ENCODE results near the gene TBC1D5. TPM values are rescaled to one million over a fixed set of nuclear protein-coding genes. Genes with fewer than 3 reads are reported as not detected.
A peak's percentile ranks its signal among the peaks of the same experiment; 100 is the strongest.
"Not testable (repeated sequence)": the region's sequence is repeated elsewhere in the genome, so short reads cannot be mapped to it uniquely, and the experiment has no call there.

Gene TBC1D5
- total RNA-seq, 1 experiment from 2014 or later: 36.4 TPM

DNA sequence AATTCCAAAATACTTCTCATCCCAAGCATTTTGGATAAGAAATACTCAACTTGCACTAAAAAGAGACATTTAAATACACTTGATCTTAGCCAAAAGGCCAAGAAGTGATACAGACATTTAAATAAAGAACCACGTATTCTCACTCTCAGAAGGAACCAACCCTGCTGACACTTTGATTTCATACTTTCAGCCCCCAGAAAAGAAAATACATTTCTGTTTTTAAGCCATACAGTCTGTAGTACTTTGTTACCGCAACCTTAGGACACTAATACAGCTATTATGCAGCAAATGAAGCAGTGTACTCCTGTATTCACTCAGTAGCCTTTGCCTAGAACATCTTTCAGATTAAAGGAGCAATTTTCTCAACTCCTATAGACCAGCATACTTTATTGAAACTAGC, 86.7 kb downstream of the TBC1D5 start:
- Mint-ChIP-seq H3K4me1 (ENCODE audit: low read depth, unreplicated experiment) (no peaks in the 10 kb centered on the region), H3K36me3 (ENCODE audit: insufficient read depth, unreplicated experiment) (no peaks in the 10 kb centered on the region), H3K4me3 (ENCODE audit: unreplicated experiment) (no peak overlapping the region), H3K27ac (ENCODE audit: unreplicated experiment) (no peak overlapping the region), H3K9me3 (ENCODE audit: unreplicated experiment) (no peaks in the 10 kb centered on the region), H3K27me3 (ENCODE audit: insufficient read depth, unreplicated experiment) (no peaks in the 10 kb centered on the region)
- no TSS peak for BruUV-seq (replicated peaks)
- DNase-seq: no peak
- Histone ChIP-seq H3K27me3 (replicated peaks; ENCODE audit: control insufficient read depth, insufficient read depth, low read length) (no peaks in the 10 kb centered on the region), H3K36me3 (ENCODE audit: control insufficient read depth, insufficient read depth, low read length) (no peaks in the 10 kb centered on the region), H3K9me3 (no peaks in the 10 kb centered on the region), H3K4me3 (ENCODE audit: low read depth, low read length) (no peak overlapping the region), H3K4me1 (no peaks in the 10 kb centered on the region)
- intact Hi-C loops (cut with micrococcal nuclease; ENCODE audit: unreplicated experiment): no loop called here
- ChIA-PET CTCF (no interaction called here), POLR2A (no interaction called here)
- TF ChIP-seq, protein P1, sequence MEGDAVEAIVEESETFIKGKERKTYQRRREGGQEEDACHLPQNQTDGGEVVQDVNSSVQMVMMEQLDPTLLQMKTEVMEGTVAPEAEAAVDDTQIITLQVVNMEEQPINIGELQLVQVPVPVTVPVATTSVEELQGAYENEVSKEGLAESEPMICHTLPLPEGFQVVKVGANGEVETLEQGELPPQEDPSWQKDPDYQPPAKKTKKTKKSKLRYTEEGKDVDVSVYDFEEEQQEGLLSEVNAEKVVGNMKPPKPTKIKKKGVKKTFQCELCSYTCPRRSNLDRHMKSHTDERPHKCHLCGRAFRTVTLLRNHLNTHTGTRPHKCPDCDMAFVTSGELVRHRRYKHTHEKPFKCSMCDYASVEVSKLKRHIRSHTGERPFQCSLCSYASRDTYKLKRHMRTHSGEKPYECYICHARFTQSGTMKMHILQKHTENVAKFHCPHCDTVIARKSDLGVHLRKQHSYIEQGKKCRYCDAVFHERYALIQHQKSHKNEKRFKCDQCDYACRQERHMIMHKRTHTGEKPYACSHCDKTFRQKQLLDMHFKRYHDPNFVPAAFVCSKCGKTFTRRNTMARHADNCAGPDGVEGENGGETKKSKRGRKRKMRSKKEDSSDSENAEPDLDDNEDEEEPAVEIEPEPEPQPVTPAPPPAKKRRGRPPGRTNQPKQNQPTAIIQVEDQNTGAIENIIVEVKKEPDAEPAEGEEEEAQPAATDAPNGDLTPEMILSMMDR (IDR thresholded peaks at IDR 0.05; ENCODE audit: insufficient read depth in 1 of 2, low read depth in 1 of 2, low read length in 1 of 2, severe bottlenecking in 1 of 2, unreplicated experiment in 1 of 2): no peak

DNA sequence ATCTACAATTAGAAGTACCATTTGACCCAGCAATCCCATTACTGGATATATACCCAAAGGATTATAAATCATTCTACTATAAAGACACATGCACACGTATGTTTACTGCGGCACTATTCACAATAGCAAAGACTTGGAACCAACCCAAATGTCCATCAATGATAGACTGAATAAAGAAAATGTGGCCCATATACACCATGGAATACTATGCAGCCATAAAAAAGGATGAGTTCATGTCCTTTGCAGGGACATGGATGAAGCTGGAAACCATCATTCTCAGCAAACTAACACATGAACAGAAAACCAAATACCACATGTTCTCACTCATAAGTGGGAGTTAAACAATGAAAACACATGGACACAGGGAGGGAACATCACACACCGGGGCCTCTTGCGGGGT, 92.7 kb downstream of the TBC1D5 start:
- H3K9me3 Mint-ChIP-seq (ENCODE audit: unreplicated experiment); DNase-seq; BruUV-seq (replicated peaks); H3K36me3 ChIP-seq (ENCODE audit: control insufficient read depth, insufficient read depth, low read length); H3K4me3 ChIP-seq (ENCODE audit: low read depth, low read length); H3K27ac Mint-ChIP-seq (ENCODE audit: unreplicated experiment); H3K27me3 Mint-ChIP-seq (ENCODE audit: insufficient read depth, unreplicated experiment); H3K4me3 Mint-ChIP-seq (ENCODE audit: unreplicated experiment); POLR2A ChIA-PET; H3K4me1 ChIP-seq; H3K4me1 Mint-ChIP-seq (ENCODE audit: low read depth, unreplicated experiment); H3K27me3 ChIP-seq (replicated peaks; ENCODE audit: control insufficient read depth, insufficient read depth, low read length); H3K36me3 Mint-ChIP-seq (ENCODE audit: insufficient read depth, unreplicated experiment); CTCF ChIA-PET; H3K9me3 ChIP-seq: not testable (repeated sequence)
- intact Hi-C loops (cut with micrococcal nuclease; ENCODE audit: unreplicated experiment): loop anchor here (5.0 kb wide), 1 partner anchor 93 kb away; the partner anchor contains the start of gene TBC1D5

DNA sequence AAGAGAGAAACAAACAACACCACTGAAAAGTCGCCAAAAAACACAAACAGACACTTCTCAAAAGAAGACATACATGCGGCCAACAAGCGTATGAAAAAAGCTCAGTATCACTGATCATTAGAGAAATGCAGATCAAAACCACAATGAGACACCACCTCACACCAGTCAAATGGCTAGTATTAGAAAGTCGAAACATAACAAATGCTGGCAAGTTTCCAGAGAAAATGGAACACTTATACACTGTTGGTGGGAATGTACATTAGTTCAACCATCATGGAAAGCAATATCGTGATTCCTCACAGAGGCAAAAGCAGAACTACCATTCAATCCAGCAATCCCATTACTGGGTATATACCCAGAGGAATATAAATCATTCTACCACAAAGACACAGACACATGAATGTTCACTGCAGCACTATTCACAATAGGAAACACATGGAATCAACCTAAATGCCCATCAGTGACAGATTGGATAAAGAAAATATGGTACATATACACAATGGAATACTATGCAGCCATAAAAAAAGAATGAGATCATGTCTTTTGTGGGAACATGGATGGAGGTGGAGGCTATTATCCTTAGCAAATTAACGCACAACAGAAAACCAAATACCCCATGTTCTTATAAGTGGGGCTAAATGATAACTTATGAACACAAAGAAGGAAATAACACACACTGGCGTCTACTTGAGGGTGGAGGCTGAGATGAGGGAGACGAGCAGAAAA, 93.6 kb downstream of the TBC1D5 start:
- BruUV-seq (replicated peaks); H3K4me3 ChIP-seq (ENCODE audit: low read depth, low read length); H3K36me3 ChIP-seq (ENCODE audit: control insufficient read depth, insufficient read depth, low read length); H3K9me3 Mint-ChIP-seq (ENCODE audit: unreplicated experiment); H3K27ac Mint-ChIP-seq (ENCODE audit: unreplicated experiment); H3K27me3 Mint-ChIP-seq (ENCODE audit: insufficient read depth, unreplicated experiment); POLR2A ChIA-PET; H3K4me3 Mint-ChIP-seq (ENCODE audit: unreplicated experiment); H3K36me3 Mint-ChIP-seq (ENCODE audit: insufficient read depth, unreplicated experiment); CTCF ChIA-PET; DNase-seq; H3K9me3 ChIP-seq; H3K27me3 ChIP-seq (replicated peaks; ENCODE audit: control insufficient read depth, insufficient read depth, low read length); H3K4me1 ChIP-seq; H3K4me1 Mint-ChIP-seq (ENCODE audit: low read depth, unreplicated experiment): not testable (repeated sequence)
- intact Hi-C loops (cut with micrococcal nuclease; ENCODE audit: unreplicated experiment): loop anchor here (5.0 kb wide), 1 partner anchor 94 kb away; the partner anchor contains the start of gene TBC1D5

DNA sequence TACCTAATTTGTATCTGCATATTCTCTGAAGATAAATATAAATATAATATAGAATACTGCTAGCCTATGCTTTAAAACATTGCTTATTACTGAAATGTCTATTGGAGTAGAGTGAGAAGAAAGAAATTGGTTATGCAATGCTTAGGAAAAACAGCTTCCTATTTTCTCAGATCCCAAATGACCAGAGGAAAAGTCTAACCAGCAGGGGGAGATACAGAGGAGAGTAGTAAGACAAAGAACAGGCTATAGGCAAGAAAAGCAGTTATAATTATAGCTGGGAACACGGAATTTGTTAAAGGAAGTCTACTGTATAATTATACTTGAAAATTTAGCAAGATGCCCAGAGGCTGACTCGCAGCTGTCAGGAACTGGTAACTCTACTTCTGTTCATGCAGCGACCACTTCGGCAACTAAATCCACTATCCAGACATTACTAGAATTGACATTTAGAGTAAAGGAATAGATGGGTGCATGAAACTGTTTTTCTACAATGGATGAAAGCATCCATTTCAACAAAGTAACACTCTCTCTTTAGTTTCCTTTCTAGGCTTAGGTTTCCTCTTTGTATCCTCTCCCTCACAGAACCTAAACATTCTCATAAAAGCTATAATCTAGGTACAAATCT, 97.2 kb downstream of the TBC1D5 start:
- H3K27me3 ChIP-seq (replicated peaks; ENCODE audit: control insufficient read depth, insufficient read depth, low read length): no peaks in the 10 kb centered on the region
- H3K36me3 ChIP-seq (ENCODE audit: control insufficient read depth, insufficient read depth, low read length): no peaks in the 10 kb centered on the region
- Mint-ChIP-seq H3K4me1 (ENCODE audit: low read depth, unreplicated experiment) (no peaks in the 10 kb centered on the region), H3K36me3 (ENCODE audit: insufficient read depth, unreplicated experiment) (no peaks in the 10 kb centered on the region), H3K4me3 (ENCODE audit: unreplicated experiment) (no peak overlapping the region), H3K9me3 (ENCODE audit: unreplicated experiment) (peaks cover 8% of the 10 kb centered on the region), H3K27me3 (ENCODE audit: insufficient read depth, unreplicated experiment) (no peaks in the 10 kb centered on the region), H3K27ac (ENCODE audit: unreplicated experiment) (no peak overlapping the region)
- no peaks in the 10 kb centered on the region for H3K9me3 ChIP-seq
- no peak overlapping the region for H3K4me3 ChIP-seq (ENCODE audit: low read depth, low read length)
- no TSS peak for BruUV-seq (replicated peaks)
- TF ChIP-seq, protein P1 (IDR thresholded peaks at IDR 0.05; ENCODE audit: insufficient read depth in 1 of 2, low read depth in 1 of 2, low read length in 1 of 2, severe bottlenecking in 1 of 2, unreplicated experiment in 1 of 2): peak; percentile 64 to 83
- intact Hi-C loops (cut with micrococcal nuclease; ENCODE audit: unreplicated experiment): loop anchor here (1.0 to 5.0 kb wide), 4 partner anchors 41 to 196 kb away; partner anchors contain the start of gene TBC1D5
- peaks cover 4% of the 10 kb centered on the region for H3K4me1 ChIP-seq
- peak in 1 of 2 experiments; percentile 67 for DNase-seq
- ChIA-PET CTCF (interaction anchor here (0.5 to 1.6 kb wide), 8 partner anchors 9 to 334 kb away, joined by 3 to 23 read pairs (median 3); partner anchors contain the start of gene TBC1D5), POLR2A (interaction anchor here (1.1 kb wide), 1 partner anchor 97 kb away, joined by 7 read pairs; the partner anchor contains the start of gene TBC1D5)
